Stimulated activated CD8-positive, alpha-beta memory T cell treated with anti-CD3 and anti-CD28 coated beads, Interleukin-7, amount 100 ng/mL, for 48 hours (primary cell): ENCODE results near the gene MT1B.
"Not testable (repeated sequence)": the region's sequence is repeated elsewhere in the genome, so short reads cannot be mapped to it uniquely, and the experiment has no call there.

ENCODE experiments used
- DNase-seq, 2 donors: peaks; one replicate each; pipeline ENCODE4 v3.0.0-alpha.2; 2020; ENCODE audit warnings: low read depth in 1 of 2; ENCODE audit errors: extremely low read depth in 1 of 2

The MT1B gene

GRCh38 chr16:56665286-56666261 is 13.9 kb downstream of the MT1B start:
- not testable (repeated sequence) for DNase-seq

GRCh38 chr16:56667581-56668571 is 16.2 kb downstream of the MT1B start, which contains the start of gene MT1G:
Gene MT1G (minus strand): TSS chr16:56668065. CDS start chr16:56667993, 72 bp downstream.
- DNase-seq: no peak

- no peak for DNase-seq
Measured at GRCh38 chr16:56669005-56669839, 17.5 kb downstream of the MT1B start, which contains the start of gene MT1H. Gene MT1H (plus strand): TSS chr16:56669814. CDS start chr16:56669885, 71 bp downstream.

- DNase-seq: no peak
Measured at GRCh38 chr16:56669840-56670619, 18.3 kb downstream of the MT1B start.

- DNase-seq: no peak
Measured at GRCh38 chr16:56670620-56670934, 18.9 kb downstream of the MT1B start.

- not testable (repeated sequence) for DNase-seq
Measured at GRCh38 chr16:56671691-56672090, 20.0 kb downstream of the MT1B start.

- not testable (repeated sequence) for DNase-seq
Measured at GRCh38 chr16:56672171-56672570, 20.5 kb downstream of the MT1B start.

- no peak for DNase-seq
Measured at GRCh38 chr16:56672761-56673536, 21.3 kb downstream of the MT1B start.

- DNase-seq: no peak
Measured at GRCh38 chr16:56673921-56674320, 22.2 kb downstream of the MT1B start.

- DNase-seq: not testable (repeated sequence)
Measured at GRCh38 chr16:56674570-56674969, 22.9 kb downstream of the MT1B start.

GRCh38 chr16:56675685-56676210 is 24.1 kb downstream of the MT1B start:
- peak in 1 of 2 donors; percentile 57 for DNase-seq

GRCh38 chr16:56677474-56677873 is 25.8 kb downstream of the MT1B start:
- no peak for DNase-seq

GRCh38 chr16:56679078-56679730 is 27.5 kb downstream of the MT1B start:
- no peak for DNase-seq

GRCh38 chr16:56679818-56680217 is 28.1 kb downstream of the MT1B start:
- DNase-seq: peak in 1 of 2 donors; percentile 34

GRCh38 chr16:56681939-56682702 is 30.4 kb downstream of the MT1B start, which contains the start of gene MT1X:
Gene MT1X (plus strand): TSS chr16:56682470. CDS start chr16:56682541, 71 bp downstream.
- DNase-seq: peak; percentile 84 to 87

- DNase-seq: no peak
Measured at GRCh38 chr16:56682703-56683397, 31.2 kb downstream of the MT1B start.
